Suppressor macrophage (primary cell): ENCODE results near the gene SKOR1.

Experiments used
- DNase-seq, 4 experiments: peaks; one replicate each; pipeline ENCODE4 v3.0.0-alpha.2; 2020 to 2022

The SKOR1 gene

GRCh38 chr15:67833710-67834511 is 8.6 kb downstream of the SKOR1 start:
- DNase-seq = peak; percentile 39 to 75 (median 58)

GRCh38 chr15:67834581-67835296 is 9.4 kb downstream of the SKOR1 start:
- no peak for DNase-seq

GRCh38 chr15:67835297-67836133 is 10.2 kb downstream of the SKOR1 start:
- peak in 3 of 4 experiments; percentile 47 to 64 (median 58) for DNase-seq

GRCh38 chr15:67836134-67836455 is 10.8 kb downstream of the SKOR1 start:
- DNase-seq = no peak

GRCh38 chr15:67836477-67836876 is 11.2 kb downstream of the SKOR1 start:
- DNase-seq = peak; percentile 62 to 74 (median 66)

GRCh38 chr15:67836955-67837354 is 11.6 kb downstream of the SKOR1 start:
- DNase-seq = no peak

GRCh38 chr15:67838789-67839332 is 13.6 kb downstream of the SKOR1 start:
- peak; percentile 62 to 83 (median 77) for DNase-seq

- DNase-seq = peak; percentile 51 to 82 (median 66)
These were observed 14.2 kb downstream of the SKOR1 start for GRCh38 chr15:67839499-67839928.

GRCh38 chr15:67839929-67840748 is 14.8 kb downstream of the SKOR1 start, which contains the start of gene RNU6-1:
TSS of gene RNU6-1 (minus strand) at chr15:67840045.
- DNase-seq = peak; percentile 94 to 98 (median 97)

- peak; percentile 58 to 74 (median 66) for DNase-seq
These were observed 15.6 kb downstream of the SKOR1 start for GRCh38 chr15:67840749-67841512.

GRCh38 chr15:67841513-67841762 is 16.1 kb downstream of the SKOR1 start:
- no peak for DNase-seq

GRCh38 chr15:67843092-67843501 is 17.8 kb downstream of the SKOR1 start:
- DNase-seq = no peak

GRCh38 chr15:67843571-67844387 is 18.5 kb downstream of the SKOR1 start:
- no peak for DNase-seq

- DNase-seq = no peak
These were observed 20.7 kb downstream of the SKOR1 start for GRCh38 chr15:67845974-67846373.

- no peak for DNase-seq
These were observed 24.2 kb downstream of the SKOR1 start for GRCh38 chr15:67849538-67849937.

GRCh38 chr15:67850336-67850735 is 25.0 kb downstream of the SKOR1 start:
- no peak for DNase-seq

- peak; percentile 75 to 90 (median 82) for DNase-seq
These were observed 25.8 kb downstream of the SKOR1 start for GRCh38 chr15:67850994-67851571.

GRCh38 chr15:67852418-67852817 is 27.1 kb downstream of the SKOR1 start:
- DNase-seq = no peak

GRCh38 chr15:67853454-67853853 is 28.1 kb downstream of the SKOR1 start:
- no peak for DNase-seq

- no peak for DNase-seq
These were observed 29.0 kb downstream of the SKOR1 start for GRCh38 chr15:67854358-67854757.
